Stomach (tissue), 4 donors: Measurements from ENCODE around the gene M1AP.

Source experiments
- CTCF ChIP-seq, 7 experiments: fragments of 450-650 bp in 4 of 7; fragments of 200-600 bp in 3 of 7; sonication (generic) in 3 of 7; IDR thresholded peaks; one replicate each; pipeline ENCODE4 v1.5.1; 2016 to 2019; ENCODE audit warnings: antibody characterized with exemption in 7 of 7, control low read depth in 2 of 7, mild to moderate bottlenecking in 1 of 7
- EP300 ChIP-seq: sonication (generic); formaldehyde crosslinking; IDR thresholded peaks from one replicate; pipeline ENCODE4 v1.6.1; 2017; ENCODE audit warnings: antibody characterized with exemption
- POLR2A ChIP-seq, 4 donors: fragments of 450-650 bp; IDR thresholded peaks; one replicate each; pipeline ENCODE4 v1.6.1; 2016; ENCODE audit warnings: antibody characterized with exemption in 4 of 4, control low read depth in 2 of 4, mild to moderate bottlenecking in 1 of 4, moderate library complexity in 1 of 4
- POLR2AphosphoS5 ChIP-seq, 3 donors: sonication (generic); formaldehyde crosslinking; IDR thresholded peaks; one replicate each; pipeline ENCODE4 v1.6.1; 2016; ENCODE audit warnings: antibody characterized with exemption in 3 of 3

DNA sequence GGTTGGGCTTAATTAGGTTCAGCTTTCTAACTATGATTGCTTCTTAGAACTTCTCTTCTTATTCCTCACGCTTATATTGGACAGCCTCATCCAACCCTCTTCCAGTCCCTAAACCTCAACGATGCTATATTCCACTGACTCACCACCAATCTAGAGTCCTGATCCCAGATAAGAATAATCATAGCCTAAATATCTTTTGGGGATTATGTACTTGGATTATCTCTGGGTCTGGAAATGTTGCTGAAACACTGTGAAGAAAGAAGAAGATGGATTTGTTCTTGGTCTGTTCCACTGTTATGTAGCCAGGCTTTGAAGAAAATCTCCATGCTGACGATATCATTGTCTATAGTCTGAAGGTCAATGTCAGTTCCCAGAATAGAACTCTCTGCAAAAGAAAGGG is 66.7 kb downstream of the M1AP start:
- no peak for TF ChIP-seq POLR2A (IDR thresholded peaks at IDR 0.05)
- TF ChIP-seq POLR2AphosphoS5 (IDR thresholded peaks at IDR 0.05) = no peak
- TF ChIP-seq CTCF (IDR thresholded peaks at IDR 0.05) = no peak
- TF ChIP-seq EP300 = no peak
